Nephron (organoid): Measurements from ENCODE around the gene SACM1L.

ENCODE experiments used
- H3K27ac Mint-ChIP-seq, 3 experiments: 2 replicates each; pipeline ENCODE4 v1.8.0; 2020; ENCODE audit warnings: mixed read lengths in 3 of 3, mild to moderate bottlenecking in 2 of 3, moderate library complexity in 1 of 3
- H3K27me3 Mint-ChIP-seq: 2 replicates; pipeline ENCODE4 v1.8.0; 2021; ENCODE audit warnings: low read depth, mild to moderate bottlenecking, moderate library complexity, mixed read lengths
- H3K36me3 Mint-ChIP-seq: 2 replicates; pipeline ENCODE4 v1.8.0; 2020; ENCODE audit warnings: low read depth, mixed read lengths
- H3K4me1 Mint-ChIP-seq: 2 replicates; pipeline ENCODE4 v1.8.0; 2020; ENCODE audit warnings: mixed read lengths
- H3K4me3 Mint-ChIP-seq, 3 experiments: 2 replicates each; pipeline ENCODE4 v1.8.0; 2020; ENCODE audit warnings: mild to moderate bottlenecking in 3 of 3, mixed read lengths in 3 of 3, moderate library complexity in 2 of 3
- H3K9me3 Mint-ChIP-seq: 2 replicates; pipeline ENCODE4 v1.8.0; 2020; ENCODE audit warnings: mixed read lengths
- TF ChIP-seq, protein P1 (sequence below), 3 experiments: fragments of 200-600 bp; sonication (generic); IDR thresholded peaks; one replicate each; pipeline ENCODE4 v1.5.0; 2021; ENCODE audit warnings: antibody characterized with exemption in 3 of 3; ENCODE audit not compliant: unreplicated experiment in 3 of 3

SACM1L gene

DNA sequence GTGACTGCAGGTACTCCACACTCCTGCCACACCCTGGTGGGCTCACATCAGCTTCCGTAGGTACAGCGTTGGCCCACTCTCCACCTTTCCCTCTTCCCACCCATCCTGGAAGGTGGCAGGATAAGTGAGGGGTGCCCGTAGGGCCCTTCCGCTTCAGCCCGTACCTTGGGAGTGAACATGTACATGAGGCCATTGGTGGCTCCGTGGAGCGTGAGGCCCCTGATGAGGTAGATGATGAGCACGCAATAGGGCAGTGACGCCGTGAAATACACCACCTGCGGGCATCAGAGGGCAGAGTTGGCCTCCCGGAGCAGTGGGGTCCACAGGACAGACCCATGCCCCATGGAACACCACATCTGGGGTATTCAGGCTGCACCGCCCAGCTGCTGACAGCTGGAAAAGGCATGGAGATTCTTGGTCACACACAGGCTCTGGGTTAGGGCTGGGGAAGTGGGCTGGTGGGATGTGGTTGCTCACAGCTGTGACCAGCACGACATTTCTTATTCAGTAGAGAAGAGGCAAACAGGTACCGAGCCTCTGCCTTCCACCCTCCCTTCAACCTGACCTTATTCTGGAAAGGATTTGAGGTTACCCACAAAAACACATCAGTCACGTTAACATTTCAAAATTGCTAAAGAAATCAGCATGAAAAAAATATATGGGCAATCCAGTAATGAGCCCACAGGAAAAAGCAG, 83.3 kb downstream of the SACM1L start:
- H3K4me1 Mint-ChIP-seq, result no peaks in the 10 kb centered on the region
- no peak overlapping the region for H3K27ac Mint-ChIP-seq
- no peaks in the 10 kb centered on the region for H3K36me3 Mint-ChIP-seq
- H3K4me3 Mint-ChIP-seq, result no peak overlapping the region
- TF ChIP-seq, protein P1, sequence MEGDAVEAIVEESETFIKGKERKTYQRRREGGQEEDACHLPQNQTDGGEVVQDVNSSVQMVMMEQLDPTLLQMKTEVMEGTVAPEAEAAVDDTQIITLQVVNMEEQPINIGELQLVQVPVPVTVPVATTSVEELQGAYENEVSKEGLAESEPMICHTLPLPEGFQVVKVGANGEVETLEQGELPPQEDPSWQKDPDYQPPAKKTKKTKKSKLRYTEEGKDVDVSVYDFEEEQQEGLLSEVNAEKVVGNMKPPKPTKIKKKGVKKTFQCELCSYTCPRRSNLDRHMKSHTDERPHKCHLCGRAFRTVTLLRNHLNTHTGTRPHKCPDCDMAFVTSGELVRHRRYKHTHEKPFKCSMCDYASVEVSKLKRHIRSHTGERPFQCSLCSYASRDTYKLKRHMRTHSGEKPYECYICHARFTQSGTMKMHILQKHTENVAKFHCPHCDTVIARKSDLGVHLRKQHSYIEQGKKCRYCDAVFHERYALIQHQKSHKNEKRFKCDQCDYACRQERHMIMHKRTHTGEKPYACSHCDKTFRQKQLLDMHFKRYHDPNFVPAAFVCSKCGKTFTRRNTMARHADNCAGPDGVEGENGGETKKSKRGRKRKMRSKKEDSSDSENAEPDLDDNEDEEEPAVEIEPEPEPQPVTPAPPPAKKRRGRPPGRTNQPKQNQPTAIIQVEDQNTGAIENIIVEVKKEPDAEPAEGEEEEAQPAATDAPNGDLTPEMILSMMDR (IDR thresholded peaks at IDR 0.05; ENCODE audit: unreplicated experiment in 3 of 3), result no peak
- peaks cover 2% of the 10 kb centered on the region for H3K9me3 Mint-ChIP-seq
- peaks cover 43% of the 10 kb centered on the region for H3K27me3 Mint-ChIP-seq

DNA sequence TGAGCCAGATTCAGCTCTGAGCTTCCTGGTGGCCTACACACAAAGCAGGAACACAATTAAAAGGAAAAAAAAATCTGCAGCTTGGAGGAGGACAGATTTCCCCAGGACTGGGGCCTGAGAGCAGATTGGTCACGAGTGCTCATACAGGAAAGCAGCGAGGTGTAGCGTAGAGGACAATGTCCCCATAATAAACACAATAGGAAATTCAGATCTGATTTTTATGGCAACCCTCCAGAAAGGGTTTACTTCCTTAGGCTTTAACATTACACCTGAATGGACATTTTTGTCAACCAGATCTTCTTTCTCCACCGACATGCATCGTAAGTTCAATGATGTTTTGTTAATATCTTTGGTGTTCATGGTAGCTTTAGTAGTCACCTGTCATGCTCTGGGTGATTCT, 83.9 kb downstream of the SACM1L start:
- H3K36me3 Mint-ChIP-seq, result no peaks in the 10 kb centered on the region
- H3K27ac Mint-ChIP-seq, result no peak overlapping the region
- H3K9me3 Mint-ChIP-seq, result no peaks in the 10 kb centered on the region
- H3K4me3 Mint-ChIP-seq, result no peak overlapping the region
- peaks cover 38% of the 10 kb centered on the region for H3K27me3 Mint-ChIP-seq
- no peaks in the 10 kb centered on the region for H3K4me1 Mint-ChIP-seq
- TF ChIP-seq, protein P1 (IDR thresholded peaks at IDR 0.05; ENCODE audit: unreplicated experiment in 3 of 3), result no peak

DNA sequence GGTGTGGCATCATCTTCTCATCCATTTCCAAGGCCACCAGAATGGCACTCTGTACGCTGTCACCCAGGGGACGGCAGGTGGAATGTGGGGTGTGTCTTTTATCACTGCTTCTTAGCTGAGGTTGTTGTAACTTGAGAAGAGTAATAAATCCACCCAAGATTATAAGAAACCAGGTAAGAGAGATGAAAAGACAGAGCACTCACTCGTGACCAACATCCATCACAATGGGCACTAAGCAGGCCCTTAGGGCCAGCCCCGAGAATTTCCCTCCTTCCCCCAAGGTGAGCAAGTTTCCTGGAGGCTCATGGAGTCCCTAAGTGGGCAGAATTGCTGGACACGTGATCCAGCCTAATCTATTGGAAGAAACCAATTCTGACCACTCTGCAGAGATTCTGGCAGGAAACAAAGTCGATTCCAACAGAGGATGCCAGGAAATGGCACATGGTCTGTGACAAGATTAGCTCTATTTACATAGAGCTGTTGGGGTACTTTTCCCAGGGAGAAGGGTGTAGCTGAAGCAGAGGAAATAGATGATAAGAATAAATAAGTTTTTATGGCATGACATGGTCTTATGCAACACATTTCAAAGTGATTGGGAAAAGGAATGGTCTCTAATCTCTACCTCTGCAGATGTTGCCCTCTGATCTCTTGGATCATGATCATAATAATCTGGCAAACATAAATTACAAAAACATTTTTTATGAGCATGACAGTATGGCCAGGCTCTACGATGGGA, 84.7 kb downstream of the SACM1L start:
- Mint-ChIP-seq H3K9me3 (no peaks in the 10 kb centered on the region), H3K27me3 (peaks cover 45% of the 10 kb centered on the region)
- TF ChIP-seq, protein P1 (IDR thresholded peaks at IDR 0.05; ENCODE audit: unreplicated experiment in 3 of 3), result no peak

DNA sequence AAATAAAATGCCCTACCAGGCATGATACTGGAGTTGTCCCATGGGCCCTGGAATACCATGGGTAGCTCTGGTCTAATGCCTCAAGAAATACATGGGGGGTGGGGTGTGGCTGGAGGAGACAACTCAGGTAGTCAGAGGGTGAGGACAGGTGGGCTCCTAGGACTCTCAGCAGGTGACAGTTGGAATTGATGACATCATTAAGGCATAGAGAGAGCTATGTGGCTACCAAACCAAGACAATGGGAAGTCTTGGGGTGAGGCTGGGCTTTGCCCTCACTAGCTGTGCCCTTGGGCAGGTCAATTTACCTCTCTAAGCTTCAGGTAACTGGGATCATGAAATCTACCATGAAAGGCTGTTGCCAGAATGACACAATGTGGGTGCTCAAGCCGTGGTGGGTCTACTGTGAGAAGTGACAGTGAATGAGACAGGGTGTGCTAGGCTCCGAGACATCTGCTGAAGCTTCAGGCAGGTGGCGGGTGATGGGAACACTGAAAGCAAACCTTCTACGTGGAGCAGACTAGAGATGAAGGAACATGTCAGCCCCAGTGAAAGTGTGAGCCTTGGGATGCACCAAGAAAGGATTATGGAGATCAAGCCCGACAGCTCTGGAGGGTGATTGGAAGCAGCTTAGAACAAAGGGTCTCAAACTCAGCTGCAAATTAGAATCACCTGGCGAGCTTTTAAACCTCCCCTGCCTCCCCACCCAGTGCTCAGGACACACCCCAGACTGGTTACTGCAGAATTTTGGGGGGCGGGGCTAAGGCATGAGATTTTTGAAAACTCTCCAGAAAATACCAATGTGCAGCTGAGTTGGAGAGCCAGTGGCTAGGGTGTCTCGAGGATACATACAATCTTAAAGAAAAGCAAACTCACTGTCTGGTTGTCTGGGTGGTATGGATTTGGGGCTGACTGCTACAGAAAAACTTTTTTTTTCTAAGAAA, 85.7 kb downstream of the SACM1L start:
- no peaks in the 10 kb centered on the region for H3K9me3 Mint-ChIP-seq
- H3K36me3 Mint-ChIP-seq, result no peaks in the 10 kb centered on the region
- peaks cover 5% of the 10 kb centered on the region for H3K4me1 Mint-ChIP-seq
- no peak overlapping the region for H3K4me3 Mint-ChIP-seq
- TF ChIP-seq, protein P1 (IDR thresholded peaks at IDR 0.05; ENCODE audit: unreplicated experiment in 3 of 3), result no peak
- H3K27ac Mint-ChIP-seq, result no peak overlapping the region
- peaks cover 50% of the 10 kb centered on the region for H3K27me3 Mint-ChIP-seq

More for the DNA sequence above, 84.7 kb downstream of the SACM1L start:
- H3K36me3 Mint-ChIP-seq, result no peaks in the 10 kb centered on the region
- no peak overlapping the region for H3K4me3 Mint-ChIP-seq
- peaks cover 5% of the 10 kb centered on the region for H3K4me1 Mint-ChIP-seq
- no peak overlapping the region for H3K27ac Mint-ChIP-seq

DNA sequence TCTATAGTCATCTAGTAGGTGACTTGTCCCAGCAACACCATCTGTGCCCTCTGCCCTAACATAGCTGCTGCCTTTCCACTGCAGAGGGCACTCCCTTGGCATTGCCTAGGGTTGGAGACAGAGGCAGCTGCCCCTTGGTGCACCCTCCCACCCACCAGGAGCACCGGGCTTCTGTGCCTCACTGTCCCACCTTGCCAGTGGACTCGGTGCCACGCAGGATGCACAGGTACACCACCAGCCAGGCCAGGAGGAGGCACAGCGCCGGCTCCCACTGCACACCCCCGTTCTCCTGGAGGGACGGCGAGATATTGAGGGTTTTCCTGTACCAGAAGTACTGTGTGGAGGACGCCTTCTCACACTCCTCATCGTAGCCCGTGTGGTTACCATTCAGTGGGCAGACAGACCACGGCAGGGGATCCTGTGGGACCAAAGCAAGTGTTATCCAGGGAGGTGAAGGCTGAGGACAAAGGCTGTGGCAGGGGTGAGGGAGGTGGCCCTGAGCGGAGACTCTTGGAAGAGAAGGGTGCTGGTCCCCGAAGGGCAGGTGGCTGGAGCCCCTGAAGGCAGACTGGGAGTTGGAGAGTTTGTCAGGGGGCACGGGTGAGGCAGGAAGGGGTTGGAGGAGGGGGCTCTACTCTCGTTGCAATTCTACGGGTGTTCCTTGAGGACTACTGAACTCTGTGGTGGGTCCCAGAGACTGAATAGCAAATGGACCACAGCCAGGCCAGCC, 86.5 kb downstream of the SACM1L start:
- no peak overlapping the region for H3K27ac Mint-ChIP-seq
- H3K4me3 Mint-ChIP-seq, result no peak overlapping the region
- no peaks in the 10 kb centered on the region for H3K36me3 Mint-ChIP-seq
- TF ChIP-seq, protein P1 (IDR thresholded peaks at IDR 0.05; ENCODE audit: unreplicated experiment in 3 of 3), result no peak
- no peaks in the 10 kb centered on the region for H3K9me3 Mint-ChIP-seq
- peaks cover 46% of the 10 kb centered on the region for H3K27me3 Mint-ChIP-seq
- H3K4me1 Mint-ChIP-seq, result peaks cover 5% of the 10 kb centered on the region
